WI38 (cell line): Measurements from ENCODE around the gene LINC00237.

Experiments used
- H3K4me3 ChIP-seq: 2 replicates; pipeline ENCODE4 v1.5.1; 2011; ENCODE audit warnings: low read depth, mild to moderate bottlenecking, control low read depth, low read length
- CTCF ChIP-seq: IDR thresholded peaks from 2 replicates; pipeline ENCODE4 v1.5.1; 2012; ENCODE audit warnings: low read depth, mild to moderate bottlenecking, control low read depth, low read length

Gene LINC00237

GRCh38 chr20:21125072-21125848 lies 19.1 kb upstream of the LINC00237 start:
- H3K4me3 ChIP-seq: peak overlapping the region; percentile 92
- TF ChIP-seq CTCF: no peak

DNA sequence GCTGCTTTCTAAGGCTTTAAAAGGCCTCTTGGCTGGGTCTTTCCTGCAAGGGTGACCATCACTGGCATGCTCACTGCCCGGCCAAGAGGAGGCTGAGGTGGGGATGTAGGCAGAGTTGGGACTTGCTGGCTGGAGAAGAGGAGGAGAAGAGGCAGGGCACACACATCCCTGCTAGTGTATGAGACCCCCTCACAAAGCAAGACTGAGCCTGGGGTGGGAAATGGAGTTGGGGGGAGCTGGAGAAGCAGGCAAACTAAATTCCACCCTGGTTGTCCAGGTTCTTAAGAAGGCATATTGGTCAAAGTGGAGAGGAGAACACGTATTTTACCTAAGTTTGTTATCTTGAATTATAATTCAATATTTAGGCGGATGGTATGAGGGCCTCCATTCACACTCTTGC lies 18.0 kb upstream of the LINC00237 start:
- no peak overlapping the region for H3K4me3 ChIP-seq
- TF ChIP-seq CTCF: no peak

GRCh38 chr20:21118782-21119181 lies 12.6 kb upstream of the LINC00237 start:
- no peak for TF ChIP-seq CTCF

GRCh38 chr20:21118138-21118537 lies 12.0 kb upstream of the LINC00237 start:
- H3K4me3 ChIP-seq: no peak overlapping the region
- TF ChIP-seq CTCF: no peak

More at GRCh38 chr20:21118782-21119181, 12.6 kb upstream of the LINC00237 start:
- no peak overlapping the region for H3K4me3 ChIP-seq

GRCh38 chr20:21117521-21117920 lies 11.4 kb upstream of the LINC00237 start:
- no peak for TF ChIP-seq CTCF
- no peak overlapping the region for H3K4me3 ChIP-seq

DNA sequence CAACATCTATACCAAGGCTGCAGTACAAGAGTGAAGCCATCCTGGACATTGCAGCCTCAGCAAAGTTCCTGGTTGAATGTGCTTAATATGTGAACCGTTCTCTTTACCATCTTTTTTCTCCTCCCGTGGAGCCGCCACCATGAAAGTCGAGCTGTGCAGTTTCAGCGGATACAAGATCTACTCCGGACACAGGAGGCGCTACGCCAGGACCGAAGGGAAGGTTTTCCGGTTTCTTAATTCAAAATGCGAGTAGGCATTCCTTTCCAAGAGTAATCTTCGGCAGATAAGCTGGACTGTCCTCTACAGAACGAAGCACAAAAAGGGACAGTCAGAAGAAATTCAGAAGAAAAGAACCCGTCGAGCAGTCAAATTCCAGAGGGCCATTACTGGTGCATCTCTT lies 8.4 kb upstream of the LINC00237 start:
- H3K4me3 ChIP-seq: no peak overlapping the region
- no peak for TF ChIP-seq CTCF

GRCh38 chr20:21113697-21114096 lies 7.5 kb upstream of the LINC00237 start:
- no peak overlapping the region for H3K4me3 ChIP-seq
- no peak for TF ChIP-seq CTCF
